Right lobe of liver (tissue), 6 donors: ENCODE results near the gene DNASE2B. TPM values are rescaled to one million over a fixed set of nuclear protein-coding genes. Genes with fewer than 3 reads are reported as not detected.
"Not testable (repeated sequence)": the region's sequence is repeated elsewhere in the genome, so short reads cannot be mapped to it uniquely, and the experiment has no call there.

Experiments
- ATAC-seq, 4 donors: fragments of 200-7000 bp; cut with Tn5 transposase; one replicate each; pipeline ENCODE4 v1.9.1; 2020; ENCODE audit warnings: mild to moderate bottlenecking in 4 of 4, moderate library complexity in 4 of 4
- DNase-seq, 3 donors: peaks; one replicate each; pipeline ENCODE4 v3.0.0-alpha.2; 2020
- H3K27ac ChIP-seq, 3 donors: fragments of 200-600 bp; one replicate each; pipeline ENCODE4 v1.8.0; 2022
- H3K27me3 ChIP-seq, 2 donors: fragments of 200-600 bp; one replicate each; pipeline ENCODE4 v1.8.0; 2022
- H3K36me3 ChIP-seq, 4 donors: fragments of 200-600 bp; sonication (generic) in 1 of 4; one replicate each; pipeline versions ENCODE4 v1.5.1 to v1.8.0; 2017 to 2022; ENCODE audit warnings: control low read depth in 1 of 4
- H3K4me1 ChIP-seq, 4 donors: fragments of 200-600 bp; sonication (generic) in 1 of 4; one replicate each; pipeline versions ENCODE4 v1.5.1 to v1.8.0; 2017 to 2022; ENCODE audit warnings: control low read depth in 1 of 4
- H3K4me3 ChIP-seq, 3 donors: fragments of 200-600 bp; one replicate each; pipeline ENCODE4 v1.8.0; 2022
- H3K9me3 ChIP-seq, 4 donors: fragments of 200-600 bp; sonication (generic) in 1 of 4; one replicate each; pipeline versions ENCODE4 v1.5.1 to v1.8.0; 2017 to 2022; ENCODE audit warnings: control low read depth in 1 of 4
- POLR2A ChIP-seq: fragments of 450-650 bp; IDR thresholded peaks from one replicate; pipeline ENCODE4 v1.6.1; 2017; ENCODE audit warnings: antibody characterized with exemption, mild to moderate bottlenecking
- WGBS: methylation state at CpG from one replicate; pipeline ENCODE4 v1.1.6; 2018; ENCODE audit warnings: low coverage, low lambda C conversion rate; ENCODE audit not compliant: insufficient coverage; ENCODE audit errors: missing lambda C conversion rate; 5-methylcytosine and 5-hydroxymethylcytosine counted together
- intact Hi-C, 2 donors: fragments of 100-400 bp; cut with DNase I; formaldehyde crosslinking; loops; one replicate each; pipeline versions ENCODE4 v1.11.2 to v1.14.1; 2022
- total RNA-seq, 6 experiments: library from RNA; depleted of rRNA in 2 of 6; stranded (reverse); fragments of >200 nt in 2 of 6; fragmentation: NEBNext Ultra II Directional in 3 of 6; extraction: Animal tissue kit (Norgen Biotek cat#: 25700) in 3 of 6; gene quantifications; one replicate each; pipeline versions ENCODE4 v1.1.0 to v1.2.4, GENCODE V29; 2016 to 2023
- TF ChIP-seq, protein P1 (sequence below), 4 donors: fragments of 200-600 bp in 3 of 4; fragments of 450-650 bp in 1 of 4; IDR thresholded peaks; one replicate each; pipeline versions ENCODE4 v1.5.1 to v1.8.0; 2016 to 2022; ENCODE audit warnings: antibody characterized with exemption in 4 of 4, mild to moderate bottlenecking in 2 of 4
- donor health status: DM: no; HTN: yes; CAD: no.
- donor health status: DM: no; HTN: no; CAD: no.
- donor health status: DM: no; HTN: no; CAD: no.
- donor health status: DM: no; HTN: yes; CAD: no.
- donor health status: DM: no; HTN: yes; CAD: no.

DNASE2B gene
- total RNA-seq, 6 experiments from 2014 or later = 0.17 to 0.25 (median 0.25) TPM; not detected in 3

- intact Hi-C loops = loop anchor here in 1 of 2 donors (10.0 kb wide), 1 partner anchor 290 kb away; the partner anchor contains the start of gene PRKACB
- peak in 3 of 4 donors; percentile 9 to 24 (median 17) for ATAC-seq
- H3K4me3 ChIP-seq = no peak overlapping the region
- TF ChIP-seq POLR2A = no peak
- TF ChIP-seq, protein P1, sequence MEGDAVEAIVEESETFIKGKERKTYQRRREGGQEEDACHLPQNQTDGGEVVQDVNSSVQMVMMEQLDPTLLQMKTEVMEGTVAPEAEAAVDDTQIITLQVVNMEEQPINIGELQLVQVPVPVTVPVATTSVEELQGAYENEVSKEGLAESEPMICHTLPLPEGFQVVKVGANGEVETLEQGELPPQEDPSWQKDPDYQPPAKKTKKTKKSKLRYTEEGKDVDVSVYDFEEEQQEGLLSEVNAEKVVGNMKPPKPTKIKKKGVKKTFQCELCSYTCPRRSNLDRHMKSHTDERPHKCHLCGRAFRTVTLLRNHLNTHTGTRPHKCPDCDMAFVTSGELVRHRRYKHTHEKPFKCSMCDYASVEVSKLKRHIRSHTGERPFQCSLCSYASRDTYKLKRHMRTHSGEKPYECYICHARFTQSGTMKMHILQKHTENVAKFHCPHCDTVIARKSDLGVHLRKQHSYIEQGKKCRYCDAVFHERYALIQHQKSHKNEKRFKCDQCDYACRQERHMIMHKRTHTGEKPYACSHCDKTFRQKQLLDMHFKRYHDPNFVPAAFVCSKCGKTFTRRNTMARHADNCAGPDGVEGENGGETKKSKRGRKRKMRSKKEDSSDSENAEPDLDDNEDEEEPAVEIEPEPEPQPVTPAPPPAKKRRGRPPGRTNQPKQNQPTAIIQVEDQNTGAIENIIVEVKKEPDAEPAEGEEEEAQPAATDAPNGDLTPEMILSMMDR (IDR thresholded peaks at IDR 0.05) = no peak
- no peaks in the 10 kb centered on the region for H3K9me3 ChIP-seq
- H3K27me3 ChIP-seq = no peaks in the 10 kb centered on the region
- H3K4me1 ChIP-seq = peaks cover 0 to 8% (median 3%) of the 10 kb centered on the region in 4 donors
- H3K36me3 ChIP-seq = no peaks in the 10 kb centered on the region
- DNase-seq = no peak
- H3K27ac ChIP-seq = no peak overlapping the region
- WGBS = 22% methylated on average over 3 of the region's 4 CpGs
Measured at GRCh38 chr1:84434801-84435549, 36.7 kb downstream of the DNASE2B start.

GRCh38 chr1:84436876-84437655 is 38.8 kb downstream of the DNASE2B start:
- intact Hi-C loops = loop anchor here in 1 of 2 donors (10.0 kb wide), 1 partner anchor 292 kb away; the partner anchor contains the start of gene PRKACB
- no peaks in the 10 kb centered on the region for H3K9me3 ChIP-seq
- no peak overlapping the region for H3K4me3 ChIP-seq
- peaks cover 0 to 8% (median 3%) of the 10 kb centered on the region in 4 donors for H3K4me1 ChIP-seq
- no peaks in the 10 kb centered on the region for H3K36me3 ChIP-seq
- DNase-seq (no peak), ATAC-seq (peak; percentile 26 to 49 (median 38))
- no peaks in the 10 kb centered on the region for H3K27me3 ChIP-seq
- TF ChIP-seq POLR2A = no peak
- TF ChIP-seq, protein P1 (IDR thresholded peaks at IDR 0.05) = no peak
- H3K27ac ChIP-seq = no peak overlapping the region
- WGBS = 52% methylated on average over 5 of the region's 5 CpGs

GRCh38 chr1:84442256-84442655 is 44.0 kb downstream of the DNASE2B start:
- Histone ChIP-seq H3K4me3 (no peak overlapping the region), H3K4me1 (no peaks in the 10 kb centered on the region), H3K27ac (no peak overlapping the region), H3K36me3 (no peaks in the 10 kb centered on the region), H3K27me3 (no peaks in the 10 kb centered on the region), H3K9me3 (no peaks in the 10 kb centered on the region)
- TF ChIP-seq, protein P1 (IDR thresholded peaks at IDR 0.05) = peak; percentile 48 to 59 (median 56)
- no peak for TF ChIP-seq POLR2A
- ATAC-seq (peak; percentile 87 to 98 (median 90)), DNase-seq (no peak)
- intact Hi-C loops = loop anchor here (5.0 to 10.0 kb wide), 2 partner anchors 175 to 313 kb away; no protein-coding TSS in a partner anchor
- 3% methylated on average over 2 of the region's 2 CpGs for WGBS

DNA sequence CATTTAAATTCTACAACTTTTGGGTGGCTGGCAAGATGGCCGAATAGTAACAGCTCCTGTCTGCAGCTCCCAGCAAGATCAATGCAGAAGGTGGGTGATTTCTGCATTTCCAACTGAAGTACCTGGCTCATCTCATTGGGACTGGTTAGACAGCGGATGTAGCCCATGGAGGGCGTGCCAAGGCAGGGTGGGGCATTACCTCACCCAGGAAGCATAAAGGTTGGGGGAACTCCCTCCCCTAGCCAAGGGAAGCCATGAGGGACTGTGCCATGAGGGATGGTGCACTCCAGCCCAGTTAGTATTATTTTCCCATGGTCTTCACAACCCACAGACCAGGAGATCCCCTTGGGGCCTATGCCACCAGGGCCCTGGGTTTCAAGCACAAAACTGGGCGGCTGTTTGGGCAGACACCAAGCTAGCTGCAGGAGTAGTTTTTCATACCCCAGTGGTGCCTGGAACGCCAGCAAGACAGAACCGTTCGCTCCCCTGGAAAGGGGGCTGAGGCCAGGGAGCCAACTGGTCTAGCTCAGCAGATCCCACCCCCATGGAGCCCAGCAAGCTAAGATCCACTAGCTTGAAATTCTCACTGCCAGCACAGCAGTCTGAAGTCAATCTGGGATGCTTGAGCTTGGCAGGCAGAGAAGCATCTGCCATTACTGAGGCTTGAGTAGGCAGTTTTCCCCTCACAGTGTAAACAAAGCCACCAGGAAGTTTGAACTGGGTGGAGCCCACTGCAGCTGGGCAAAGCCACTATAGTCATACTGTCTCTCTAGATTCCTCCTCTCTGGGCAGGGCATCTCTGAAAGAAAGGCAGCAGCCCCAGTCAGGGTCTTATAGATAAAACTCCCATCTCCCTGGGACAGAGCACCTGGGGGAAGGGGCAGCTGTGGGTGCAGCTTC is 44.7 kb downstream of the DNASE2B start:
- ATAC-seq, H3K9me3 ChIP-seq, H3K4me1 ChIP-seq, H3K4me3 ChIP-seq, DNase-seq, H3K27ac ChIP-seq, H3K27me3 ChIP-seq, H3K36me3 ChIP-seq: not testable (repeated sequence)
- WGBS = 60% methylated on average over 1 of the region's 7 CpGs
- intact Hi-C loops = loop anchor here (5.0 to 10.0 kb wide), 2 partner anchors 174 to 312 kb away; no protein-coding TSS in a partner anchor

GRCh38 chr1:84448704-84449103 is 50.4 kb downstream of the DNASE2B start:
- not testable (repeated sequence) for H3K27me3 ChIP-seq, ATAC-seq, DNase-seq, H3K9me3 ChIP-seq, H3K27ac ChIP-seq, H3K4me3 ChIP-seq, H3K4me1 ChIP-seq, H3K36me3 ChIP-seq
- WGBS = 88% methylated on average over 3 of the region's 3 CpGs
- intact Hi-C loops = loop anchor here in 1 of 2 donors (10.0 kb wide), 1 partner anchor 306 kb away; no protein-coding TSS in a partner anchor
